ENCODE results near the gene USP5. TPM values are rescaled to one million over a fixed set of nuclear protein-coding genes. Genes with fewer than 3 reads are reported as not detected.

USP5 gene
- total RNA-seq, 2 donors from 2014 or later = 58.3 to 84.1 TPM

DNA sequence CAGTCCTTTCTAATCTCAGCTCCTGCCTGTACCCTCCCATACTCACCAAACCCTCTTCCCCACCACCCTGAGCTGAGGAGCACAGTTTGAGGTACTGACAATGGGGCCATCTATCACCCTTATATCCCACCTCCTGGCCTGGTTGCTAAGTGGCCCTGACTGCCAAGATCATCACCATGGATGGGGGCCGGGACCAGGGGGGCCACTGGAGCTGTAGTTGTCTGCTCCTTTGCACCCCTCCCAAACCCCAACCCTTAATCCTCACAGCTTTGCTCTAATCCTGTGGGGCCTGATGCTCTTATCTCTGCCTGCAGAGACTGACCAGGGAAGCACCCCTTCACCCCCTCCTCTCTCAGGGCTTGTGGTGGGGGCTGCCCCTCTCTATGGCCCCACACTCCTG lies 11.6 kb upstream of the USP5 start:
- 75% methylated on average over 1 of the region's 1 CpG for WGBS
- H3K36me3 ChIP-seq = no peaks in the 10 kb centered on the region
- intact Hi-C loops (cut with DNase I) = no loop called here

DNA sequence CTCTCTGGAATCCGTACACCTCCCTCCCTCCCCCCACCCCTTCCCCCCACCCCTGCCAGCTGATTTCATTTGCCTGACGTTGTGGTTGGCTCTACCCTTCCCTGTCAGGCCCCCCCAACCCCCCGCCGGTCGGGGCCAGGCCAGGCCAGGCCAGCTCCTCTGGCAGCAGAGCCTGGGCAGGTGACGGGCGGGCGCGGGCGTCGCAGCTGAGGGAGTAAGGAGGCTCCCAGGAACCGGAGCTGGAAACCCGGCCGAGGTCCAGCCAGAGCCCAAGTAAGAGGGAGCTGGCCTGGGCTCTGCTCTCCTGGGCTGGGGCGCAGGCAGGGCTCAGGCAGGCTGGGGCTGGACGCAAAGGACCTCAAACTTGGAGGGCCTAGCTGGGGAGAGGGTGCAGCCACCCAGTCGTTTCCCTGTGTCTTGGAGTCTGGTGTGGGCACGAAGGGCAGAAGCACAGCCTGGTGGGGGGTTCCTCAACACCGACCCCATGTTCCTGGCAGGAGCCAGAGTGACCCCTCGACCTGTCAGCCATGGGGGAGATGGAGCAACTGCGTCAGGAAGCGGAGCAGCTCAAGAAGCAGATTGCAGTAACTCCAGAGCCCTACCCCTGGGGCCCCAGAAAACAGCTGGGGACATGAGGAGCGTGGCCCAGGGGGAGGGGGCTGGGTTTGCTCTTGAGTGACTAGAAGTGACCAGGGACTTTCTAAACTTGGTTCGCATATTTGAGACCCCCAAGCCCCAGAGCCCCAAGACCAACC lies 11.0 kb upstream of the USP5 start, which contains the start of gene GNB3:
Gene GNB3, plus strand, starts transcription at position 165 of the 755 bp plus-strand sequence. Its CDS starts 363 bp downstream, at position 528.
- TF ChIP-seq, protein P1, sequence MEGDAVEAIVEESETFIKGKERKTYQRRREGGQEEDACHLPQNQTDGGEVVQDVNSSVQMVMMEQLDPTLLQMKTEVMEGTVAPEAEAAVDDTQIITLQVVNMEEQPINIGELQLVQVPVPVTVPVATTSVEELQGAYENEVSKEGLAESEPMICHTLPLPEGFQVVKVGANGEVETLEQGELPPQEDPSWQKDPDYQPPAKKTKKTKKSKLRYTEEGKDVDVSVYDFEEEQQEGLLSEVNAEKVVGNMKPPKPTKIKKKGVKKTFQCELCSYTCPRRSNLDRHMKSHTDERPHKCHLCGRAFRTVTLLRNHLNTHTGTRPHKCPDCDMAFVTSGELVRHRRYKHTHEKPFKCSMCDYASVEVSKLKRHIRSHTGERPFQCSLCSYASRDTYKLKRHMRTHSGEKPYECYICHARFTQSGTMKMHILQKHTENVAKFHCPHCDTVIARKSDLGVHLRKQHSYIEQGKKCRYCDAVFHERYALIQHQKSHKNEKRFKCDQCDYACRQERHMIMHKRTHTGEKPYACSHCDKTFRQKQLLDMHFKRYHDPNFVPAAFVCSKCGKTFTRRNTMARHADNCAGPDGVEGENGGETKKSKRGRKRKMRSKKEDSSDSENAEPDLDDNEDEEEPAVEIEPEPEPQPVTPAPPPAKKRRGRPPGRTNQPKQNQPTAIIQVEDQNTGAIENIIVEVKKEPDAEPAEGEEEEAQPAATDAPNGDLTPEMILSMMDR (IDR thresholded peaks at IDR 0.05) = no peak
- TF ChIP-seq POLR2AphosphoS5 (IDR thresholded peaks at IDR 0.05) (no peak), POLR2A (IDR thresholded peaks at IDR 0.05) (no peak)
- Histone ChIP-seq H3K4me1 (replicated peaks) (no peaks in the 10 kb centered on the region), H3K4me3 (no peak within 1 kb of the TSS), H3K27me3 (replicated peaks; ENCODE audit: insufficient read depth) (no peaks in the 10 kb centered on the region), H3K36me3 (no peaks in the 10 kb centered on the region), H3K27ac (no peak within 1 kb of the TSS), H3K9me3 (no peaks in the 10 kb centered on the region)
- intact Hi-C loops (cut with DNase I) = no loop called here
- WGBS = 60% methylated on average over 23 of the region's 24 CpGs
- DNase-seq (ENCODE audit: low spot score) = no peak

More for the DNA sequence above, 11.6 kb upstream of the USP5 start:
- no peak for TF ChIP-seq POLR2A (IDR thresholded peaks at IDR 0.05)
- no peak for TF ChIP-seq POLR2AphosphoS5 (IDR thresholded peaks at IDR 0.05)
- TF ChIP-seq, protein P1 (IDR thresholded peaks at IDR 0.05) = no peak
- no peak for DNase-seq (ENCODE audit: low spot score)
- Histone ChIP-seq H3K4me3 (no peak overlapping the region), H3K27ac (no peak overlapping the region), H3K27me3 (replicated peaks; ENCODE audit: insufficient read depth) (no peaks in the 10 kb centered on the region), H3K4me1 (replicated peaks) (no peaks in the 10 kb centered on the region), H3K9me3 (no peaks in the 10 kb centered on the region)

DNA sequence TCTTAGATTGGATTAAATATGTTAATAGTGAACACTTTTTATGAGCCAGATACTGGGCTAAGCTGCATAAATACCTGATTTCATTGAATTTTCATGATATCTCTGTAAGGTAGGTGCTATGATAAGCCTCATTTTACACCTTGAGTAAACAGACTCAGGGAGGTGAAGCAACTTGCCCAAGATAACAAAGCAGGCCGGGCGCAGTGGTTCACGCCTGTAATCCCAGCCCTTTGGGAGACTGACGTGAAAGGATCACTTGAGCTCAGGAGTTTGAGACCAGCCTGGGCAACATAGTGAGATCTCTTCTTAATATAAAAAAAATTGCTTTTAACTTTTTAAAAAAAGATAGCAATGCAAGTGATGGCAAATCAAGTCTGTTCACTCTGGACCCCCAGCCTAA lies 9.9 kb upstream of the USP5 start:
- TF ChIP-seq POLR2A (IDR thresholded peaks at IDR 0.05) (no peak), POLR2AphosphoS5 (IDR thresholded peaks at IDR 0.05) (no peak)
- TF ChIP-seq, protein P1 (IDR thresholded peaks at IDR 0.05) = no peak
- Histone ChIP-seq H3K27ac (no peak overlapping the region), H3K36me3 (no peaks in the 10 kb centered on the region), H3K9me3 (no peaks in the 10 kb centered on the region), H3K4me3 (no peak overlapping the region), H3K4me1 (replicated peaks) (no peaks in the 10 kb centered on the region), H3K27me3 (replicated peaks; ENCODE audit: insufficient read depth) (no peaks in the 10 kb centered on the region)
- WGBS = 85% methylated on average over 4 of the region's 4 CpGs
- intact Hi-C loops (cut with DNase I) = no loop called here
- DNase-seq (ENCODE audit: low spot score) = no peak

DNA sequence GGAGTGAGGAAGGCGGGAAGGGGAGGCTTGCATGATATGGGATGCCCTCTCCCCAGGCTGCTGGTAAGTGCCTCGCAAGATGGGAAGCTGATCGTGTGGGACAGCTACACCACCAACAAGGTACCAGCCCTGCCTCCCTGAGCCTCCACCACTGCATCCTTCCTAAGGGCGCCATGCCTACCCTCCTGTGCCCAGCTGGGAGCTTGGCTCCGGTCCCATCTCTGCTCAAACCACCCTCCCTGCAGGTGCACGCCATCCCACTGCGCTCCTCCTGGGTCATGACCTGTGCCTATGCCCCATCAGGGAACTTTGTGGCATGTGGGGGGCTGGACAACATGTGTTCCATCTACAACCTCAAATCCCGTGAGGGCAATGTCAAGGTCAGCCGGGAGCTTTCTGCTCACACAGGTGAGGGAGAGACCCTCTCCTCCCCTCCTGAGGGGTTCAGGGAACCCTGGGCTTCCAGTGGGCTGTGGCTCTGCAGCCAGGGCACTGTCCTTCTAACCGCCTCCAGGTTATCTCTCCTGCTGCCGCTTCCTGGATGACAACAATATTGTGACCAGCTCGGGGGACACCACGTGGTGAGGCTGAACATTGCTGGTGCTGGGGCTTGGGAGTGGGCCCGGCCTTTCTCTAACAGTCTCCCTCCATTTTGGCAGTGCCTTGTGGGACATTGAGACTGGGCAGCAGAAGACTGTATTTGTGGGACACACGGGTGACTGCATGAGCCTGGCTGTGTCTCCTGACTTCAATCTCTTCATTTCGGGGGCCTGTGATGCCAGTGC lies 8.6 kb upstream of the USP5 start:
- Histone ChIP-seq H3K4me3 (no peak overlapping the region), H3K27me3 (replicated peaks; ENCODE audit: insufficient read depth) (no peaks in the 10 kb centered on the region), H3K9me3 (no peaks in the 10 kb centered on the region), H3K36me3 (no peaks in the 10 kb centered on the region), H3K4me1 (replicated peaks) (no peaks in the 10 kb centered on the region), H3K27ac (no peak overlapping the region)
- intact Hi-C loops (cut with DNase I) = no loop called here
- DNase-seq (ENCODE audit: low spot score) = no peak
- WGBS = 86% methylated on average over 15 of the region's 16 CpGs
- TF ChIP-seq POLR2AphosphoS5 (IDR thresholded peaks at IDR 0.05) (no peak), POLR2A (IDR thresholded peaks at IDR 0.05) (no peak)
- TF ChIP-seq, protein P1 (IDR thresholded peaks at IDR 0.05) = no peak
